Ovary (tissue), 3 donors: ENCODE data around the gene GPATCH8.

ENCODE experiments used
- CTCF ChIP-seq, 3 donors: fragments of 450-650 bp in 2 of 3; fragments of 200-600 bp in 1 of 3; IDR thresholded peaks; one replicate each; pipeline versions ENCODE4 v1.5.1 to v1.8.0; 2016 to 2022; ENCODE audit warnings: antibody characterized with exemption in 3 of 3, mild to moderate bottlenecking in 1 of 3
- POLR2A ChIP-seq: fragments of 450-650 bp; IDR thresholded peaks from one replicate; pipeline ENCODE4 v1.6.1; 2017; ENCODE audit warnings: antibody characterized with exemption, mild to moderate bottlenecking, moderate library complexity
- donor health status: DM: no; HTN: no; CAD: no.

- TF ChIP-seq CTCF (IDR thresholded peaks at IDR 0.05) (no peak), POLR2A (no peak)
Observed at GRCh38 chr17:44502598-44503146, 534 bp downstream of the GPATCH8 start.
